Suprapubic skin (tissue), 3 donors: Measurements from ENCODE around the gene PEX10.

Experiments used
- EP300 ChIP-seq: sonication (generic); formaldehyde crosslinking; IDR thresholded peaks from one replicate; pipeline ENCODE4 v1.6.1; 2017; ENCODE audit warnings: antibody characterized with exemption
- TF ChIP-seq, protein P1 (sequence below), 2 donors: fragments of 200-600 bp in 1 of 2; fragments of 450-650 bp in 1 of 2; sonication (generic) in 1 of 2; IDR thresholded peaks; one replicate each; pipeline ENCODE4 v1.5.1; 2016 to 2019; ENCODE audit warnings: antibody characterized with exemption in 2 of 2, mild to moderate bottlenecking in 1 of 2, moderate library complexity in 1 of 2

DNA sequence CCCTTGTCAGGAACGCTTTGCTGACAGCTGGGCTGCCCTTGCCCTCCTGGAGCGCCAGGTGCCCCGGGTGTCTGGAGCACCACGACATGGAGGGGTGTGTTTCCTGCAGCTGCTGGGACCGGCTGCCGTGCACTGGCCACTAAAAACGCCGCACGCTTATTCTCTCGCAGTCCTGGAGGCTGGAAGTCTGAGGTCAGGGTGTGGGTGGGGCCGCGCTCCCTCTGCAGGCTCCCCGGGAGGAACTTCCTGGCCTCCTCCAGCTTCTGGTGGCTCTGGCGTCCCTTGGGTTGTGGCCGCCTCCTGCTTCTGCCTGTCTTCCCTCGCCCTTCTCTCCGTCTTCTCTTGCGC, 35.7 kb upstream of the PEX10 start:
- TF ChIP-seq, protein P1, sequence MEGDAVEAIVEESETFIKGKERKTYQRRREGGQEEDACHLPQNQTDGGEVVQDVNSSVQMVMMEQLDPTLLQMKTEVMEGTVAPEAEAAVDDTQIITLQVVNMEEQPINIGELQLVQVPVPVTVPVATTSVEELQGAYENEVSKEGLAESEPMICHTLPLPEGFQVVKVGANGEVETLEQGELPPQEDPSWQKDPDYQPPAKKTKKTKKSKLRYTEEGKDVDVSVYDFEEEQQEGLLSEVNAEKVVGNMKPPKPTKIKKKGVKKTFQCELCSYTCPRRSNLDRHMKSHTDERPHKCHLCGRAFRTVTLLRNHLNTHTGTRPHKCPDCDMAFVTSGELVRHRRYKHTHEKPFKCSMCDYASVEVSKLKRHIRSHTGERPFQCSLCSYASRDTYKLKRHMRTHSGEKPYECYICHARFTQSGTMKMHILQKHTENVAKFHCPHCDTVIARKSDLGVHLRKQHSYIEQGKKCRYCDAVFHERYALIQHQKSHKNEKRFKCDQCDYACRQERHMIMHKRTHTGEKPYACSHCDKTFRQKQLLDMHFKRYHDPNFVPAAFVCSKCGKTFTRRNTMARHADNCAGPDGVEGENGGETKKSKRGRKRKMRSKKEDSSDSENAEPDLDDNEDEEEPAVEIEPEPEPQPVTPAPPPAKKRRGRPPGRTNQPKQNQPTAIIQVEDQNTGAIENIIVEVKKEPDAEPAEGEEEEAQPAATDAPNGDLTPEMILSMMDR (IDR thresholded peaks at IDR 0.05), result no peak
- TF ChIP-seq EP300, result no peak
